Thyroid gland (tissue), 4 donors: ENCODE data around the gene SMAD3. TPM values are rescaled to one million over a fixed set of nuclear protein-coding genes. Genes with fewer than 3 reads are reported as not detected.

Experiments
- DNase-seq, 2 donors: peaks; one replicate each; pipeline ENCODE4 v3.0.0-alpha.2; 2019
- H3K27ac ChIP-seq, 3 donors: fragments of 200-600 bp; sonication (generic); 1 replicate in 2 of 3; 2 replicates in 1 of 3; pipeline ENCODE4 v1.5.1; 2016 to 2019; ENCODE audit warnings: mild to moderate bottlenecking in 1 of 3, moderate library complexity in 1 of 3
- H3K27me3 ChIP-seq: fragments of 200-600 bp; sonication (generic); one replicate; pipeline ENCODE4 v1.5.1; 2019
- H3K36me3 ChIP-seq, 2 donors: fragments of 200-600 bp; sonication (generic); one replicate each; pipeline ENCODE4 v1.5.1; 2016 to 2019
- H3K4me1 ChIP-seq, 2 donors: fragments of 200-600 bp; sonication (generic); one replicate each; pipeline ENCODE4 v1.5.1; 2017 to 2019
- H3K4me3 ChIP-seq, 3 donors: fragments of 200-600 bp; sonication (generic); replicated peaks in 1 of 3; 1 replicate in 2 of 3; 2 replicates in 1 of 3; pipeline ENCODE4 v1.5.1; 2016; ENCODE audit warnings: mild to moderate bottlenecking in 1 of 3
- H3K9me3 ChIP-seq: fragments of 200-600 bp; sonication (generic); one replicate; pipeline ENCODE4 v1.5.1; 2017
- POLR2A ChIP-seq, 2 donors: fragments of 450-650 bp; IDR thresholded peaks; one replicate each; pipeline ENCODE4 v1.6.1; 2017; ENCODE audit warnings: antibody characterized with exemption in 2 of 2, mild to moderate bottlenecking in 2 of 2, moderate library complexity in 1 of 2
- WGBS, 2 donors: methylation state at CpG; one replicate each; pipeline ENCODE4 v1.1.5; 2017; 5-methylcytosine and 5-hydroxymethylcytosine counted together
- intact Hi-C: fragments of 100-400 bp; cut with DNase I; formaldehyde crosslinking; loops from one replicate; pipeline ENCODE4 v1.15.1; 2023
- total RNA-seq, 4 donors: library from RNA; depleted of rRNA; stranded (reverse); fragments of >200 nt; gene quantifications; one replicate each; pipeline ENCODE4 v1.2.3, GENCODE V29; 2016
- TF ChIP-seq, protein P1 (sequence below), 6 experiments: fragments of 200-600 bp in 3 of 6; fragments of 450-650 bp in 3 of 6; sonication (generic) in 3 of 6; IDR thresholded peaks; one replicate each; pipeline ENCODE4 v1.5.1; 2016 to 2019; ENCODE audit warnings: antibody characterized with exemption in 6 of 6, mild to moderate bottlenecking in 2 of 6, inconsistent platforms in 1 of 6, moderate library complexity in 1 of 6

The SMAD3 gene
- total RNA-seq, 4 donors from 2014 or later: 33.6 to 66.5 (median 47.3) TPM

DNA sequence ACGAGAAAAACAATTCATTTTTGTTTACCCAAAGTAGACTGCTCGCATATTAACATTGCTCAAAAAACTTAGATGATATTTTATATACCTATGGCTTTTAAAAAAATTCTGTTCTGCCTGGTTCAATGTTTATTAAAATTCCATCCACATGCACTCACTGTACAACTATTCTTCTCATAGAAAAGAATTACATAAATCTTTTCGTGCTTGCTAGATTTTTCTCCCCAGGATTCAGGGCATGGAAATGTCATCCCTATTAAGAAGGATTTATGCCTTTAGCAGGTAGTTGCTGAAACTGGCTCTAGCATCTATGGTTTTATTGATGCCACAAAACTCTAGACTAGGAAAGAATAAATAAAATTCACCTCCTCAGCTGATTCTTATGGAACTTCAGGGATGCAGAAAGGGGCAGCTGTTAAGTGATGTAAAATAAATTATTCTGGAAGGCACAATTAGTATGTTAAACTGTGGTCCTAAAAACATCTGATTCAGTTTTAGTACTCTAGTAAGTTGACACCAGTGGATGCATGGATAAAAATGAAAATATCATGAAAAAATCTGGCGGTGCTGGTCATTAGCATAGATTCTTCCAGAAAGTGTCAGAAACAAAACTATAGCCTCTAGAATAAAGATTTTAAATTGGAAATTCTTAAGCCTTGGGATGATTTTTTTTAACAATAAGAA lies 147.4 kb downstream of the SMAD3 start:
- Histone ChIP-seq H3K9me3 (no peaks in the 10 kb centered on the region), H3K36me3 (peaks cover 3% of the 10 kb centered on the region in 2 donors), H3K4me1 (no peaks in the 10 kb centered on the region), H3K27me3 (no peaks in the 10 kb centered on the region), H3K27ac (no peak overlapping the region), H3K4me3 (no peak overlapping the region)
- TF ChIP-seq, protein P1, sequence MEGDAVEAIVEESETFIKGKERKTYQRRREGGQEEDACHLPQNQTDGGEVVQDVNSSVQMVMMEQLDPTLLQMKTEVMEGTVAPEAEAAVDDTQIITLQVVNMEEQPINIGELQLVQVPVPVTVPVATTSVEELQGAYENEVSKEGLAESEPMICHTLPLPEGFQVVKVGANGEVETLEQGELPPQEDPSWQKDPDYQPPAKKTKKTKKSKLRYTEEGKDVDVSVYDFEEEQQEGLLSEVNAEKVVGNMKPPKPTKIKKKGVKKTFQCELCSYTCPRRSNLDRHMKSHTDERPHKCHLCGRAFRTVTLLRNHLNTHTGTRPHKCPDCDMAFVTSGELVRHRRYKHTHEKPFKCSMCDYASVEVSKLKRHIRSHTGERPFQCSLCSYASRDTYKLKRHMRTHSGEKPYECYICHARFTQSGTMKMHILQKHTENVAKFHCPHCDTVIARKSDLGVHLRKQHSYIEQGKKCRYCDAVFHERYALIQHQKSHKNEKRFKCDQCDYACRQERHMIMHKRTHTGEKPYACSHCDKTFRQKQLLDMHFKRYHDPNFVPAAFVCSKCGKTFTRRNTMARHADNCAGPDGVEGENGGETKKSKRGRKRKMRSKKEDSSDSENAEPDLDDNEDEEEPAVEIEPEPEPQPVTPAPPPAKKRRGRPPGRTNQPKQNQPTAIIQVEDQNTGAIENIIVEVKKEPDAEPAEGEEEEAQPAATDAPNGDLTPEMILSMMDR (IDR thresholded peaks at IDR 0.05): no peak
- TF ChIP-seq POLR2A (IDR thresholded peaks at IDR 0.05): no peak
- intact Hi-C loops: no loop called here
- 96 to 97% methylated on average over 4 of the region's 4 CpGs for WGBS, 2 donors
- no peak for DNase-seq

DNA sequence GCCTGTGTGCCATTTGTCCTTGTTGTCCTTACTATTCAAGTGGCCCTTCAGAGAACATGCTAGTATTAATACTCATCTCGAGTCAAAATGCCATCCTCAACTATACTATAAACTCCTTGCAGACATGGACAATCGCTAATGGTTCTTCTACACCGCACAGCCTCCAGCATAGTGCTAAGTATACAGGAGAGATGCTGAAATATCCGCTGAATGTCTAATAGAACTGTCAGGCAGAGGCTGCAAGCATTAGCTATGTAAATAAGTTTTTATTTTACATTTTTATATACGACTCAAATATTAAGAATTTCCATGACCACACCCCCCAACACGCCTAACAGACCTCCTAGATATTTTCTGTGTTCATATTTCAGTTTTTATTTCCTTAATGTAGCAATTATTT lies 149.7 kb downstream of the SMAD3 start:
- 84 to 92% methylated on average over 6 of the region's 6 CpGs for WGBS, 2 donors
- intact Hi-C loops: no loop called here
- no peaks in the 10 kb centered on the region for H3K9me3 ChIP-seq
- TF ChIP-seq, protein P1 (IDR thresholded peaks at IDR 0.05): no peak
- no peak for TF ChIP-seq POLR2A (IDR thresholded peaks at IDR 0.05)
- H3K27me3 ChIP-seq: no peaks in the 10 kb centered on the region
- H3K4me3 ChIP-seq: no peak overlapping the region
- H3K4me1 ChIP-seq: no peaks in the 10 kb centered on the region
- no peak for DNase-seq
- no peak overlapping the region for H3K27ac ChIP-seq
- H3K36me3 ChIP-seq: no peaks in the 10 kb centered on the region

DNA sequence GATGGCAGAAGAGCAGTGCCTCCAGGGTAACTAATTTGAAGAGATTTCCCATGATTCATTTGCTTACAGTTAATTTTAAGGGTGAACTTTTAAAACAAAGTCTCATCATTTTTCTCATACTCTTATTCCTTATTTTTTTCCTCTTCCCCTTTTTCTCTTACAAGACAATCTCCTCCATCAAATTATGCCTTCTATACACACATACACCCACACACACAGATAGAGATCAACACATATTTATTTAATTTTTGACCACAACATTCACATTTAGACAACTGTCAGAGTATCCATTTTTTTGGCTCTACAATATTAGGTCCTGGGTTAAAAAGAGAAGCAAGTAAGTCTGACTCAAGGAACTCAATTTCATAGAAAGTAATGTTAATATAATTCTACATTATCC lies 151.5 kb downstream of the SMAD3 start:
- DNase-seq: no peak
- intact Hi-C loops: no loop called here
- H3K9me3 ChIP-seq: no peaks in the 10 kb centered on the region
- H3K4me3 ChIP-seq: no peak overlapping the region
- H3K4me1 ChIP-seq: peaks cover 0 to 4% of the 10 kb centered on the region in 2 donors
- H3K27ac ChIP-seq: no peak overlapping the region
- no peaks in the 10 kb centered on the region for H3K27me3 ChIP-seq
- TF ChIP-seq, protein P1 (IDR thresholded peaks at IDR 0.05): no peak
- TF ChIP-seq POLR2A (IDR thresholded peaks at IDR 0.05): no peak
- no peaks in the 10 kb centered on the region for H3K36me3 ChIP-seq

DNA sequence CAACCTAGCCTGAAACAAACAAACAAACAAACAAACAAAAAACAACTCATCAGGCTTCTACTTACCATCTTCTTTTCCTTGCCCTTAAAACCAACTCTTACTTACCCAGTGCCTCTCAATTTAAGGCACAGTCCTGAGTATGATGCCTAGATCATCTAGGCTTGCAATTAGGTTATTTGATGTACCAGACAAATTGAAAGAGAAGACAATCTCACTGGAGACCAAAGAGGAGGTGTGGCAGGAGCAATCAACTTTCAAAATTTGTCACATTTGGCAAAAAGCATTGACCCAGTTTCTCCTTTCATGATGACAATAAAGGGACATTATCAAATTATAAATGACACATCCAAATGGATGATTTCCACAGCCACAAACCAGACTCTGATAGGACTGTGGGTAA lies 153.0 kb downstream of the SMAD3 start:
- no peak for DNase-seq
- TF ChIP-seq, protein P1 (IDR thresholded peaks at IDR 0.05): no peak
- TF ChIP-seq POLR2A (IDR thresholded peaks at IDR 0.05): no peak
- H3K9me3 ChIP-seq: no peaks in the 10 kb centered on the region
- H3K27ac ChIP-seq: no peak overlapping the region
- H3K36me3 ChIP-seq: no peaks in the 10 kb centered on the region
- peaks cover 8 to 13% of the 10 kb centered on the region in 2 donors for H3K4me1 ChIP-seq
- H3K4me3 ChIP-seq: no peak overlapping the region
- no peaks in the 10 kb centered on the region for H3K27me3 ChIP-seq
- intact Hi-C loops: no loop called here

DNA sequence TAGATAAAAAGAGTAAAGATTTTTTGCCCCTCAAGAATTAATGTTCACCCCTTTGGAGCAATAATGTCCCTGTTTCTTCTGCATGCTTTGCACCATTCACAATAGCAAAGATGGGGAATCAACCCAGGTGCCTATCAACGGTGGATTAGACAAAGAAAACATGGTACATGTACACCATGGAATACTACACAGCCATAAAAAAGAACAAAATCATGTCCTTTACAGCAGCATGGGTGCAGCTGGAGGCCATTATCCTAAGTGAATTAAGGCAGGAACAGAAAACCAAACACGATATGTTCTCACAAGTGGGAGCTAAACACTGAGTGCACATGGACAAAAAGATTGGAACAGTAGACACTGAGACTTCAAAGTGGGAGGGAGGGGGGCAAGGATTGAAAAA lies 153.9 kb downstream of the SMAD3 start:
- Histone ChIP-seq H3K27ac (no peak overlapping the region), H3K4me1 (peaks cover 8 to 13% of the 10 kb centered on the region in 2 donors), H3K27me3 (no peaks in the 10 kb centered on the region), H3K9me3 (no peaks in the 10 kb centered on the region), H3K36me3 (no peaks in the 10 kb centered on the region), H3K4me3 (no peak overlapping the region)
- WGBS, 2 donors: 96 to 97% methylated on average over 2 of the region's 2 CpGs
- intact Hi-C loops: no loop called here
- DNase-seq: no peak
- no peak for TF ChIP-seq POLR2A (IDR thresholded peaks at IDR 0.05)
- TF ChIP-seq, protein P1 (IDR thresholded peaks at IDR 0.05): no peak
